HG02610 (cell line): ENCODE measurements around the gene DNAJC21.

Source experiments
- ATAC-seq: cut with Tn5 transposase; IDR thresholded peaks from one replicate; pipeline ENCODE4 v1.9.1; 2021; ENCODE audit warnings: mild to moderate bottlenecking, moderate library complexity; ENCODE audit not compliant: unreplicated experiment

Gene DNAJC21

GRCh38 chr5:34977934-34978613 lies 48.7 kb downstream of the DNAJC21 start:
- ATAC-seq: peak; percentile 76

GRCh38 chr5:34978681-34979080 lies 49.3 kb downstream of the DNAJC21 start:
- ATAC-seq: no peak

GRCh38 chr5:34982823-34983222 lies 53.5 kb downstream of the DNAJC21 start:
- ATAC-seq: no peak

GRCh38 chr5:34986965-34987364 lies 57.6 kb downstream of the DNAJC21 start:
- ATAC-seq: no peak

- no peak for ATAC-seq
Measured at GRCh38 chr5:34991486-34992238, 62.3 kb downstream of the DNAJC21 start.

GRCh38 chr5:34993951-34994350 lies 64.6 kb downstream of the DNAJC21 start:
- ATAC-seq: no peak

- no peak for ATAC-seq
Measured at GRCh38 chr5:34996261-34996660, 66.9 kb downstream of the DNAJC21 start.

- ATAC-seq: no peak
Measured at GRCh38 chr5:34998058-34998789, 68.9 kb downstream of the DNAJC21 start.

- no peak for ATAC-seq
Measured at GRCh38 chr5:35001842-35002241, 72.5 kb downstream of the DNAJC21 start.

GRCh38 chr5:35002459-35002858 lies 73.1 kb downstream of the DNAJC21 start:
- no peak for ATAC-seq

GRCh38 chr5:35003018-35003957 lies 73.9 kb downstream of the DNAJC21 start:
- peak; percentile 59 for ATAC-seq

- no peak for ATAC-seq
Measured at GRCh38 chr5:35004200-35004599, 74.8 kb downstream of the DNAJC21 start.

- no peak for ATAC-seq
Measured at GRCh38 chr5:35004771-35005170, 75.4 kb downstream of the DNAJC21 start.
